ENCODE measurements around the gene ABLIM2.

GRCh38 chr4:7963691-7964090, 194.9 kb downstream of the ABLIM2 start:
- TF ChIP-seq POLR2A (IDR thresholded peaks at IDR 0.05; ENCODE audit: borderline replicate concordance, extremely low read depth, insufficient read depth, insufficient read length) = no peak
- TF ChIP-seq CTCF (IDR thresholded peaks at IDR 0.05 in 2 of 3, conservative IDR thresholded peaks at IDR 0.05 in 1 of 3; ENCODE audit: borderline replicate concordance in 1 of 3, insufficient read depth in 1 of 3, low read depth in 2 of 3, low read length in 2 of 3) = no peak
- no peak for TF ChIP-seq CEBPB (IDR thresholded peaks at IDR 0.05; ENCODE audit: low read depth)
- no peak for TF ChIP-seq REST (IDR thresholded peaks at IDR 0.05; ENCODE audit: low read depth)
- no peak for TF ChIP-seq EZH2phosphoT487 (IDR thresholded peaks at IDR 0.05; ENCODE audit: borderline replicate concordance)
- TF ChIP-seq YY1 (IDR thresholded peaks at IDR 0.05; ENCODE audit: extremely low read depth, insufficient replicate concordance, low read depth, low read length) = no peak
- no peak for TF ChIP-seq POLR2AphosphoS5 (IDR thresholded peaks at IDR 0.05; ENCODE audit: low read depth, low read length)
- no peak for TF ChIP-seq ATF3 (IDR thresholded peaks at IDR 0.05)
- no peak for TF ChIP-seq RAD21 (IDR thresholded peaks at IDR 0.05; ENCODE audit: low read depth)
- TF ChIP-seq SIN3A (IDR thresholded peaks at IDR 0.05; ENCODE audit: low read depth) = no peak
